Cardiac fibroblast (primary cell): Measurements from ENCODE around the gene HLA-F.

Source experiments
- DNase-seq, 2 donors: peaks; one replicate each; pipeline versions ENCODE4 v3.0.0 to v3.0.0-alpha.2; 2010; ENCODE audit warnings: low read depth in 2 of 2
- H3K4me3 ChIP-seq, 2 donors: replicated peaks in 1 of 2; 1 replicate in 1 of 2; 2 replicates in 1 of 2; pipeline ENCODE4 v1.5.1; 2011; ENCODE audit warnings: low read depth in 2 of 2, low read length in 2 of 2, mild to moderate bottlenecking in 2 of 2, moderate library complexity in 1 of 2
- TF ChIP-seq, protein P1 (sequence below): IDR thresholded peaks from one replicate; pipeline ENCODE4 v1.5.1; 2011; ENCODE audit warnings: low read depth, mild to moderate bottlenecking, low read length, inconsistent platforms

Gene HLA-F

DNA sequence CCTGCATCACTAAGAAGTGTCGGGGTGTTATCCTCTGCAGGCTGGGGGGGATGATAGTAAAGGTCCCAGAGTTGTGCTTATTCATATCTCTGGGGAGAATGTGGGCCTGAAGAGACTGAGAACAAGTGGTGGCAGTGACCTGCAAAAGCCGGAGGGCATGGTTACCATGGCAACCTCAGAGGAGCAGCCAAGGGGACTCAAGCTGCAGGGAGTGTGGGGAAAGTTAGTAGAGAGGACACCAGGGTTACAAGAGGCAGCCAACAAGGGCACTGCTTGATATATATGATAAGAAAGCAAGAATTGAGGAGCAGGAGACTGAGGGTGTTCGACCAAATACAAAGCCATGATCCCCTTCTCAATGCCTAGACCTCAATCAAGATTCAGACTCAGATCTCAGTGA lies 46.1 kb downstream of the HLA-F start:
- DNase-seq = no peak
- TF ChIP-seq, protein P1, sequence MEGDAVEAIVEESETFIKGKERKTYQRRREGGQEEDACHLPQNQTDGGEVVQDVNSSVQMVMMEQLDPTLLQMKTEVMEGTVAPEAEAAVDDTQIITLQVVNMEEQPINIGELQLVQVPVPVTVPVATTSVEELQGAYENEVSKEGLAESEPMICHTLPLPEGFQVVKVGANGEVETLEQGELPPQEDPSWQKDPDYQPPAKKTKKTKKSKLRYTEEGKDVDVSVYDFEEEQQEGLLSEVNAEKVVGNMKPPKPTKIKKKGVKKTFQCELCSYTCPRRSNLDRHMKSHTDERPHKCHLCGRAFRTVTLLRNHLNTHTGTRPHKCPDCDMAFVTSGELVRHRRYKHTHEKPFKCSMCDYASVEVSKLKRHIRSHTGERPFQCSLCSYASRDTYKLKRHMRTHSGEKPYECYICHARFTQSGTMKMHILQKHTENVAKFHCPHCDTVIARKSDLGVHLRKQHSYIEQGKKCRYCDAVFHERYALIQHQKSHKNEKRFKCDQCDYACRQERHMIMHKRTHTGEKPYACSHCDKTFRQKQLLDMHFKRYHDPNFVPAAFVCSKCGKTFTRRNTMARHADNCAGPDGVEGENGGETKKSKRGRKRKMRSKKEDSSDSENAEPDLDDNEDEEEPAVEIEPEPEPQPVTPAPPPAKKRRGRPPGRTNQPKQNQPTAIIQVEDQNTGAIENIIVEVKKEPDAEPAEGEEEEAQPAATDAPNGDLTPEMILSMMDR = no peak
- H3K4me3 ChIP-seq = no peak overlapping the region

DNA sequence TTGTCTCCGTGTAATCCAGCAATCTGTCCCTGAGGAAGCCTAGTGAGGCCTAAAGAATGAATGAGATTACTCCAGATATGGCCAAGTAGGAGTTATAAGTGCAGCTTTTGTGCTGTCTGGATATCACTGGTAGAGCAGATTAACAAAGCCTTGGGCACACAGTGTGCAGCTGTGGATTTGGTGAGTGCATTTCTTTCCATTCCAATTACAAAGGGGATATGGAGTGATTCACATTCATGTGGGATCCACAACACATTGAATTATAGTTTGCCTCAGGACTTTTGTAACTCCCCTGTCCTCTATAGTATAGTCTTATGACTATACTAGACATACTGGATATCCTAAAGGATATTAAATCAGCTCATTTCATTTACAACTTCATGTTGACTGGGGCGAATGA lies 47.1 kb downstream of the HLA-F start:
- no peak overlapping the region for H3K4me3 ChIP-seq
- DNase-seq = no peak
- TF ChIP-seq, protein P1 = no peak

DNA sequence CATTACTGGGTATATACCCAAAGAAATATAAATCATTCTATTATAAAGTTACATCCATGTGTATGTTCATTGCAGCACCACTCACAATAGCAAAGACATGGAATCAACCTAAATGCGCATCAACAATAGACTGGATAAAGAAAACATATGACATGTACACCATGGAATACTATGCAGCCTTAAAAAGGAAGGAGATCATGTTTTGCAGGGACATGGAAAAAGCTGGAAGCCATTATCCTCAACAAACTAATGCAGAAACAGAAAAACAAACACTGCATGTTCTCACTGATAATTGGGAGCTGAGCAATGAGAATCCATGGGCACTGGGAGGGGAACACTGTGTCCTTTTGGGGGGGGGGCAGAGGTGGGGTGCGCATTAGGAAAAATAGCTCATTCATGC lies 53.5 kb downstream of the HLA-F start:
- TF ChIP-seq, protein P1 = no peak
- DNase-seq = no peak
- no peak overlapping the region for H3K4me3 ChIP-seq
